ENCODE measurements around the gene WDR13.
"Not testable (repeated sequence)": the region's sequence is repeated elsewhere in the genome, so short reads cannot be mapped to it uniquely, and the experiment has no call there.

WDR13 gene

DNA sequence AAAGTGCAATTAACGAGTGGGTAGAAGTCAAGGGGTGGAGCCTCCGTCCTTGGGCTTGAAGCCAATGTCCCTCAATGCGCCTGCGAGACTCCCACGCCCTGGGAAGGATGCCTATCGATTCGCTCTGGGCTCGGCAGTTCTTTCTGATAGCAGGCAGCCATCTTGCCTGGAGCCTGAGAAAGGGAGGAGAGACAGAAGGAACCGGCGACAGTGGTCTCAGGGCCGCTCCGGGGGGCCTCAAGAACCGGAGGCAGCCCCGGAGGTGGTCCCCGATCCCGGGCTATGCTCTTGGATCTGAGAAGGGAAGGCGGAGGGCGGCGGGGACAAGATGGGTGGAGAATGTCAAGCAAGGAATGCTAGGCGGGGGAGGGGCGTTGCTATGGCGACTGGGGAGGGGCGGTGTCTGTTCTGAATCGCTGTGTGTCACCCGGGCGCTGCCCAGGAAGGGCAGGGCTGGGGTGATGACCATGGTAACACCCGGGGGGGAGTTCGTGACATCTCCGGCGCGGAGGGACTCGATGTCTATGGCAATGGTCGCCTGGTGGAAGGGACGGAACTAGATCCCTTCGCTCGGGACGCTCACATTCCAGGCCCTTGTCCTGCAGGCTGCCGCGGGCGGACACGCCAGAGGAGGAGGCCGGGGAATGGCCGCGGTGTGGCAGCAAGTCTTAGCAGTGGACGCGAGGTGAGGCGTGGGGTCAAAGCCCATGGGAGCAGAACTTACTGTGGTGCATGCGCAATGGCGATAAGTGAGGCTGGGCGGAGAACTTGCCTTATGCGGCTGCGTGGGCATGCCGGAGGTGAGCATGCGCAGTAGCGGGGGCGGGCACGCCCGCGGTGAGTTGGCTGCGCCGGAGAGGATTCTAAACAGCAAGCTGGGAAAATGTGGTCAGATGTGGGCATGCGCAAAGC is at the start of gene WDR13:
Gene WDR13 (plus strand): TSS at position 140 of the 912 bp plus-strand sequence. CDS start 505 bp downstream, at position 645.
- Histone ChIP-seq H3K4me1 (ENCODE audit: insufficient read depth, insufficient read length) (peaks cover 4% of the 10 kb centered on the region), H3K36me3 (ENCODE audit: insufficient read depth, insufficient read length, low read length) (peaks cover 39% of the 10 kb centered on the region), H3K9ac (ENCODE audit: insufficient read length, low read depth) (peak within 1 kb of the TSS; percentile 94), H3K27me3 (ENCODE audit: insufficient read depth, insufficient read length) (no peaks in the 10 kb centered on the region), H3K9me3 (ENCODE audit: insufficient read depth, low read length) (no peaks in the 10 kb centered on the region), H3K4me3 (ENCODE audit: insufficient read length, low read depth) (peak within 1 kb of the TSS; percentile 99)
- peak; percentile 89 for DNase-seq (ENCODE audit: low read depth, low spot score)
- TF ChIP-seq ZNF274 (IDR thresholded peaks at IDR 0.05; ENCODE audit: low read depth, low read length): no peak
- no peak for TF ChIP-seq SUZ12 (IDR thresholded peaks at IDR 0.05; ENCODE audit: extremely low read depth, insufficient read depth, insufficient read length)
- TF ChIP-seq YY1 (IDR thresholded peaks at IDR 0.05; ENCODE audit: insufficient read depth, insufficient read length): peak; percentile 89

DNA sequence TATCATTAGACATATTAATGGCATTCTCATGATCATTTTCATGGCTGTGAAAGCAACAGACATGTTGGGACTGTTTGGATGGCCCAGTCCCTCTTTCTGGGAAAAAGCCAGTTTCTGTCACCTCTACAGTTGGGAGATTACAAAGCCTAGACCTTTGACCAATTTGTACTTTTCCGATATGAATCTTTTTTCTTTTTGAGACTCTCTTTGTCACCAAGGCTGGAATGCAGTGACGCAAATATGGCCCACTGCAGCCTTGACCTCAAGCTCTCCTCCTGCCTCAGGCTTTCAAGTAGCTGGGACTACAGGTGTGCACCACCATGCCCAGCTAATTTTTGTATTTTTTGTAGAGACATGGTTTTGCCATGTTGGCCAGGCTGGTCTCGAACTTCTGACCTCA is 48.4 kb upstream of the WDR13 start:
- TF ChIP-seq SUZ12 (IDR thresholded peaks at IDR 0.05; ENCODE audit: extremely low read depth, insufficient read depth, insufficient read length) (no peak), YY1 (IDR thresholded peaks at IDR 0.05; ENCODE audit: insufficient read depth, insufficient read length) (no peak), ZNF274 (IDR thresholded peaks at IDR 0.05; ENCODE audit: low read depth, low read length) (no peak)
- peaks cover 18% of the 10 kb centered on the region for H3K36me3 ChIP-seq (ENCODE audit: insufficient read depth, insufficient read length, low read length)

DNA sequence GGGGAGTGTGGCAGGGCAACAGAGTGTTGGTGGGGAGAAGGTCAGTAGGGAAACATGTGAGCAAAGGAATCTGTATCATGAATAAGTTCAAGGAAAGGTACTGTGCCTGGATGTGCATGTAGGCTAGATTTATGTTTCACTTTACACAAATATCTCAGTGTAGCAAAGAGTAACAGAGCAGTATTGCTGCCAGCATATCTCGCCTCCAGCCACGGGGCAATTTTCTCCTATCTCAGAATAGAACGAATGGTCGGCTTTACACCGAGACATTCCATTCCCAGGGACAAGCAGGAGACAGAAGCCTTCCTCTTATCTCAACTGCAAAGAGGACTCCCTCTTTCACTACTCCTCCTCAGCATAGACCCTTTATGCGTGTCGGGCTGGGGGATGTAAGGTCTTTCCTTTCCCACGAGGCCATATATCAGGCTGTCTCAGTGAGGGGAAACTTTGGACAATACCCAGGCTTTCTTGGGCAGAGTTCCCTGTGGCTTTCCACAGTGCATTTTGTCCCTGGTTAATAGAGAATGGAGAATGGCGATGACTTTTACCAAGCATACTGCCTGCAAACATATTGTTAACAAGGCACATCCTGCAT is 41.5 kb upstream of the WDR13 start:
- H3K9me3 ChIP-seq (ENCODE audit: insufficient read depth, low read length); H3K4me3 ChIP-seq (ENCODE audit: insufficient read length, low read depth); H3K4me1 ChIP-seq (ENCODE audit: insufficient read depth, insufficient read length); DNase-seq (ENCODE audit: low read depth, low spot score); H3K9ac ChIP-seq (ENCODE audit: insufficient read length, low read depth); H3K27me3 ChIP-seq (ENCODE audit: insufficient read depth, insufficient read length): not testable (repeated sequence)
- peaks cover 27% of the 10 kb centered on the region for H3K36me3 ChIP-seq (ENCODE audit: insufficient read depth, insufficient read length, low read length)

More for the DNA sequence above, 48.4 kb upstream of the WDR13 start:
- H3K4me3 ChIP-seq (ENCODE audit: insufficient read length, low read depth): no peak overlapping the region
- H3K27me3 ChIP-seq (ENCODE audit: insufficient read depth, insufficient read length): no peaks in the 10 kb centered on the region
- H3K9me3 ChIP-seq (ENCODE audit: insufficient read depth, low read length): no peaks in the 10 kb centered on the region
- no peak for DNase-seq (ENCODE audit: low read depth, low spot score)
- H3K4me1 ChIP-seq (ENCODE audit: insufficient read depth, insufficient read length): no peaks in the 10 kb centered on the region
- H3K9ac ChIP-seq (ENCODE audit: insufficient read length, low read depth): no peak overlapping the region

DNA sequence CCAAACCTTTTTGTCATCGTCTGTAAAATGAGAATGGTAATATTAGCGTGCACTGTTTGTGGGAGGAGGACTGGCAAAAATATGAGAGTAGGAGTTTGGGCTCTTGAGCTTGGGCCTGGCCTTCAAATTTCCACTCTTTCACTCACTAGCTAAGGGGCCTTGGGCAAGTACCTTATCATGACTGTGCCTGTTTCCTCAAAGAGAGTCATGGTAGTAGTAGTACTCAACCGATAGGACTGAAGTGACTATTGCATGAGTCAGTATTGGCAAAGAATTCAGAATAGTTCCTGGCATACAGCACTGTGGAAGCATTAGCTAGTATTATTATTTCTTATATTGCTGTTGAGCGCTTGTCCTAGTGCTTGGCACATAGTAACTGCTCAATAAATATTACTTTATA is 39.0 kb upstream of the WDR13 start:
- TF ChIP-seq SUZ12 (IDR thresholded peaks at IDR 0.05; ENCODE audit: extremely low read depth, insufficient read depth, insufficient read length): no peak
- TF ChIP-seq ZNF274 (IDR thresholded peaks at IDR 0.05; ENCODE audit: low read depth, low read length): no peak
- TF ChIP-seq YY1 (IDR thresholded peaks at IDR 0.05; ENCODE audit: insufficient read depth, insufficient read length): no peak
- no peaks in the 10 kb centered on the region for H3K4me1 ChIP-seq (ENCODE audit: insufficient read depth, insufficient read length)
- H3K4me3 ChIP-seq (ENCODE audit: insufficient read length, low read depth): no peak overlapping the region
- no peaks in the 10 kb centered on the region for H3K27me3 ChIP-seq (ENCODE audit: insufficient read depth, insufficient read length)
- DNase-seq (ENCODE audit: low read depth, low spot score): no peak
- no peaks in the 10 kb centered on the region for H3K9me3 ChIP-seq (ENCODE audit: insufficient read depth, low read length)
- H3K36me3 ChIP-seq (ENCODE audit: insufficient read depth, insufficient read length, low read length): peaks cover 47% of the 10 kb centered on the region
- H3K9ac ChIP-seq (ENCODE audit: insufficient read length, low read depth): no peak overlapping the region

DNA sequence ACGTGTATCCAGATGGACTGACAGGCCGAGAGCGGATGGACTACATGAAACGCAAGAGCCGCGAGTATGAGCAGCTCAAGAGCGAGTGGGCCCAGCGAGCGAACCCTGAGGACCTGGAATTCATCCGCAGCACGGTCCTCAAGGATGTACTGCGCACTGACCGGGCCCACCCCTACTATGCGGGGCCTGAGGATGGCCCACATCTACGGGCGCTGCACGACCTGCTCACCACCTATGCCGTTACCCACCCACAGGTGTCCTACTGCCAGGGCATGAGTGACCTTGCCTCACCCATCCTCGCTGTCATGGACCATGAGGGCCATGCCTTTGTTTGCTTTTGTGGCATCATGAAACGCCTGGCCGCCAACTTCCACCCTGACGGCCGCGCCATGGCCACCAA is 37.7 kb upstream of the WDR13 start:
- Histone ChIP-seq H3K9ac (ENCODE audit: insufficient read length, low read depth) (no peak overlapping the region), H3K4me1 (ENCODE audit: insufficient read depth, insufficient read length) (no peaks in the 10 kb centered on the region), H3K4me3 (ENCODE audit: insufficient read length, low read depth) (no peak overlapping the region), H3K27me3 (ENCODE audit: insufficient read depth, insufficient read length) (no peaks in the 10 kb centered on the region), H3K9me3 (ENCODE audit: insufficient read depth, low read length) (no peaks in the 10 kb centered on the region), H3K36me3 (ENCODE audit: insufficient read depth, insufficient read length, low read length) (peaks cover 54% of the 10 kb centered on the region)
- no peak for DNase-seq (ENCODE audit: low read depth, low spot score)
- TF ChIP-seq SUZ12 (IDR thresholded peaks at IDR 0.05; ENCODE audit: extremely low read depth, insufficient read depth, insufficient read length): no peak
- no peak for TF ChIP-seq YY1 (IDR thresholded peaks at IDR 0.05; ENCODE audit: insufficient read depth, insufficient read length)
- no peak for TF ChIP-seq ZNF274 (IDR thresholded peaks at IDR 0.05; ENCODE audit: low read depth, low read length)

DNA sequence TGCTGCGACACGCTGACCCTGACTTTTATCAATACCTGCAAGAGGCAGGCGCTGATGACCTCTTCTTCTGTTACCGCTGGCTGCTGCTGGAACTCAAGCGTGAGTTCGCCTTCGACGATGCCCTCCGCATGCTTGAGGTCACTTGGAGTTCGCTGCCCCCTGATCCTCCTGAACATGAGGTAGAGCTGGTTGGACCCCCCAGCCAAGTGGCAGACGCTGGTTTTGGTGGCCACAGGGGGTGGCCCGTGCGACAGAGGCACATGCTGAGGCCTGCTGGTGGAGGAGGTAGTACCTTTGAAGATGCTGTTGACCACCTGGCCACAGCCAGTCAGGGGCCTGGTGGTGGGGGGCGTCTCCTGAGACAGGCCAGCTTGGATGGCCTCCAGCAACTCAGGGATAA is 37.2 kb upstream of the WDR13 start:
- H3K9ac ChIP-seq (ENCODE audit: insufficient read length, low read depth): no peak overlapping the region
- no peaks in the 10 kb centered on the region for H3K27me3 ChIP-seq (ENCODE audit: insufficient read depth, insufficient read length)
- peaks cover 50% of the 10 kb centered on the region for H3K36me3 ChIP-seq (ENCODE audit: insufficient read depth, insufficient read length, low read length)
- TF ChIP-seq YY1 (IDR thresholded peaks at IDR 0.05; ENCODE audit: insufficient read depth, insufficient read length) (no peak), ZNF274 (IDR thresholded peaks at IDR 0.05; ENCODE audit: low read depth, low read length) (no peak), SUZ12 (IDR thresholded peaks at IDR 0.05; ENCODE audit: extremely low read depth, insufficient read depth, insufficient read length) (no peak)
- DNase-seq (ENCODE audit: low read depth, low spot score): no peak
- H3K4me1 ChIP-seq (ENCODE audit: insufficient read depth, insufficient read length): no peaks in the 10 kb centered on the region
- no peaks in the 10 kb centered on the region for H3K9me3 ChIP-seq (ENCODE audit: insufficient read depth, low read length)
- no peak overlapping the region for H3K4me3 ChIP-seq (ENCODE audit: insufficient read length, low read depth)

DNA sequence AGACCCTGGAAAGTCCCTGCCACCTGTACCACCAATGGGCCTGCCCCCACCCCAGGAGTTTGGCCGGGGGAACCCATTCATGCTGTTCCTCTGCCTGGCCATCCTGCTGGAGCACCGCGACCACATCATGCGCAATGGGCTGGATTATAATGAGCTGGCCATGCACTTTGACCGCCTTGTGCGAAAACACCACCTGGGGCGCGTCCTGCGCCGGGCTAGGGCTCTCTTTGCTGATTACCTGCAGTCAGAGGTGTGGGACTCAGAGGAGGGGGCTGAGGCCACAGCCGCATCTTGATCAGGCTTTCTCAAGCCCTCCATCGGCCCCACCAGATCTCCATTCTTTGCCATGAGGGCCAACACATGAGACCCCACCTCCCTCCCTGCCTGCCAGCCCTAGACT is 36.6 kb upstream of the WDR13 start:
- Histone ChIP-seq H3K9me3 (ENCODE audit: insufficient read depth, low read length) (no peaks in the 10 kb centered on the region), H3K9ac (ENCODE audit: insufficient read length, low read depth) (no peak overlapping the region), H3K36me3 (ENCODE audit: insufficient read depth, insufficient read length, low read length) (peaks cover 49% of the 10 kb centered on the region), H3K4me1 (ENCODE audit: insufficient read depth, insufficient read length) (no peaks in the 10 kb centered on the region), H3K27me3 (ENCODE audit: insufficient read depth, insufficient read length) (no peaks in the 10 kb centered on the region), H3K4me3 (ENCODE audit: insufficient read length, low read depth) (no peak overlapping the region)
- no peak for TF ChIP-seq ZNF274 (IDR thresholded peaks at IDR 0.05; ENCODE audit: low read depth, low read length)
- no peak for TF ChIP-seq YY1 (IDR thresholded peaks at IDR 0.05; ENCODE audit: insufficient read depth, insufficient read length)
- TF ChIP-seq SUZ12 (IDR thresholded peaks at IDR 0.05; ENCODE audit: extremely low read depth, insufficient read depth, insufficient read length): no peak
- DNase-seq (ENCODE audit: low read depth, low spot score): no peak

All from NT2/D1 (cell line).